ENCODE measurements around the gene KRT33B. TPM values are rescaled to one million over a fixed set of nuclear protein-coding genes. Genes with fewer than 3 reads are reported as not detected.

The KRT33B gene
- total and polyA plus RNA-seq, 12 donors = not detected

DNA sequence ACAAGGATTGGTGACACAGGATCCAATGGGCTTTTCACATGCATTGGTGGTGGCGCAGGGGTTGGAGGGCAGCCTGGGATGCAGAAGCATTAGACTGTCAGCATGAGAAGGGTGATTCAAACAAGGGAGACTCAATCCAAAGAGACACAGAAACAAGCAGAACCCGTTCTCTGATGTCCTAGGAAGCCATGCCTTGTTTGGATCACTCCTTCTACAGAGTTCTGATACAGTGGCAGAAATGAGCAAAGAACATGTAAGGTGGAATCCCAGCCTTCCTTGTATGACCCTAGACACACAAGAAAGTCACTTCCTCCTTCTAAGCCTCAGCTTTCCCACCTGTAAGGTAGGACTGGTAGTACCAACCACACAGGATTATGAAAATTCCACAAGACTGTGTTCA is 5.7 kb downstream of the KRT33B start:
- intact Hi-C loops (cut with DNase I) = no loop called here
- no peak for TF ChIP-seq POLR2A (IDR thresholded peaks at IDR 0.05)
- TF ChIP-seq CTCF (IDR thresholded peaks at IDR 0.05) = no peak

GRCh38 chr17:41360296-41360995 is 9.2 kb downstream of the KRT33B start:
- H3K36me3 ChIP-seq (replicated peaks in 1 of 2) = no peaks in the 10 kb centered on the region
- no peaks in the 10 kb centered on the region for H3K27me3 ChIP-seq
- H3K4me3 ChIP-seq = no peak overlapping the region
- no peak overlapping the region for H3K27ac ChIP-seq
- no peaks in the 10 kb centered on the region for H3K9me3 ChIP-seq (replicated peaks in 1 of 3)
- DNase-seq = no peak
- WGBS, 4 donors = 79 to 85% (median 81%) methylated on average over 5 of the region's 5 CpGs
- intact Hi-C loops (cut with DNase I) = no loop called here
- TF ChIP-seq POLR2A (IDR thresholded peaks at IDR 0.05) (no peak), CTCF (IDR thresholded peaks at IDR 0.05) (no peak)
- H3K4me1 ChIP-seq (replicated peaks in 1 of 2) = no peaks in the 10 kb centered on the region

More for the DNA sequence above, 5.7 kb downstream of the KRT33B start:
- H3K27ac ChIP-seq = no peak overlapping the region
- no peak overlapping the region for H3K4me3 ChIP-seq
- H3K27me3 ChIP-seq = no peaks in the 10 kb centered on the region
- no peaks in the 10 kb centered on the region for H3K9me3 ChIP-seq (replicated peaks in 1 of 3)
- H3K36me3 ChIP-seq (replicated peaks in 1 of 2) = no peaks in the 10 kb centered on the region
- no peaks in the 10 kb centered on the region for H3K4me1 ChIP-seq (replicated peaks in 1 of 2)
- 84 to 100% (median 91%) methylated on average over 2 of the region's 2 CpGs for WGBS, 4 donors
- no peak for DNase-seq

DNA sequence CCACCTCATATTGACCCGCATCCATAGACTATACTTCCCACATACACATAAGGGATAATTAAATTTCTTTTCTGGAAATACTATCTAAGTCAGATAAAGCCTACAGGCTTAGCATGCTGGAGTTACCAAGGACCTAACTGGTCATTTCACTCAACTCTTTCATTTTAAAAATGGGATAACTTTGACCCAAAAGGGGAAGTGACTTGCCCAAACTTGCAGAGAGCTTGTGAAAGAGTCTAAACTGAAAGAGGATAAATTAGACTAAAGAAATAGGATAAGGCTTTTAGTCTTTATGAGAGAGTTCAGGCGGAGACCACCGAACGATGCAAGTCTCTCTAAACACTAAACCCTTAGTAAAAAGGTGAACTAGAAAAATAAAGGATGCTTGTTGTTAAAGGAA is 15.1 kb downstream of the KRT33B start:
- TF ChIP-seq POLR2A (IDR thresholded peaks at IDR 0.05) (no peak), CTCF (IDR thresholded peaks at IDR 0.05) (no peak)
- 82 to 91% (median 87%) methylated on average over 4 of the region's 4 CpGs for WGBS, 4 donors
- no peaks in the 10 kb centered on the region for H3K36me3 ChIP-seq (replicated peaks in 1 of 2)
- H3K27ac ChIP-seq = no peak overlapping the region
- no peak for DNase-seq
- intact Hi-C loops (cut with DNase I) = no loop called here
- H3K4me3 ChIP-seq = no peak overlapping the region
- no peaks in the 10 kb centered on the region for H3K27me3 ChIP-seq
- H3K4me1 ChIP-seq (replicated peaks in 1 of 2) = no peaks in the 10 kb centered on the region
- no peaks in the 10 kb centered on the region for H3K9me3 ChIP-seq (replicated peaks in 1 of 3)

DNA sequence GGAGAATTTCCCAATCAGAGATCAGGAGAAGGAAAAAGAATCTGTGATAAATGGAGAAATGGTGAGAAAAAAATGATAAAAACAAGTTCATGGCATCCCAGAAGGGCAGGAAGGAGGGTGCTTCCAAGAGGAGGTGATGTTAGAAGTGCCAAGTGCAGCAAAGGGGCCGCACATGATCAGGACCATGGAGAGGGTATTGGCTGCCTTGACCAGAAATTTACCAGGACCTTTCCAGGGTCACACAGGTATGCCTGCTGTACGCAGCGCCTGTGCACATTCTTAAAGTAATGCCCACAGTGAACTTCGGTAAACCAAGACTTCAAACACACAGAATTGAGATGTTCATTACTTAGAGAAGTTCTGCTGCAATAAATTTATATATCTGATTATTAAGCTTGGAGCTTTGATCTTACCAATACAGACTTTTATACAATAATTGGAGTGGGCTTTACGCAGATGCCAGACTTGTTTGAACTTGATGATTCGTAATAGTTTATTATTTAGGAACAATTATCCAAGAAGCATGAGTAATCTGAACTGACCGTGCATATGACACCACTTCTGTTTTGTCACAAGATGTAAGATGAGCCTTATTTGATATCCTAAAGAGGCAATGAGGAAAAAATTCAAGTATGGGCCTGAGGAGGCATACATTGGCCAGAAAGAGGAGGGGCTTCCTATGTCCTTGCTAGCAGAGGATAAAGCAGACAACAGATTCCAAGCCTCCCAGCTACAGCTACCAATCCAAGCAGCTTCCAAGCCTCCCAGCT is 16.8 kb downstream of the KRT33B start:
- 72 to 81% (median 78%) methylated on average over 7 of the region's 7 CpGs for WGBS, 4 donors
- DNase-seq = no peak
- TF ChIP-seq CTCF (IDR thresholded peaks at IDR 0.05) (no peak), POLR2A (IDR thresholded peaks at IDR 0.05) (no peak)
- intact Hi-C loops (cut with DNase I) = no loop called here
- Histone ChIP-seq H3K36me3 (replicated peaks in 1 of 2) (no peaks in the 10 kb centered on the region), H3K27me3 (no peaks in the 10 kb centered on the region), H3K4me1 (replicated peaks in 1 of 2) (no peaks in the 10 kb centered on the region), H3K9me3 (replicated peaks in 1 of 3) (no peaks in the 10 kb centered on the region), H3K27ac (no peak overlapping the region), H3K4me3 (no peak overlapping the region)

All from adrenal gland (tissue), 12 donors.